Cardiac fibroblast (primary cell): ENCODE measurements around the gene SSR3.

Experiments used
- DNase-seq, 2 donors: peaks; one replicate each; pipeline versions ENCODE4 v3.0.0 to v3.0.0-alpha.2; 2010; ENCODE audit warnings: low read depth in 2 of 2
- H3K4me3 ChIP-seq, 2 donors: replicated peaks in 1 of 2; 1 replicate in 1 of 2; 2 replicates in 1 of 2; pipeline ENCODE4 v1.5.1; 2011; ENCODE audit warnings: low read depth in 2 of 2, low read length in 2 of 2, mild to moderate bottlenecking in 2 of 2, moderate library complexity in 1 of 2
- TF ChIP-seq, protein P1 (sequence below): IDR thresholded peaks from one replicate; pipeline ENCODE4 v1.5.1; 2011; ENCODE audit warnings: low read depth, mild to moderate bottlenecking, low read length, inconsistent platforms

SSR3 gene

DNA sequence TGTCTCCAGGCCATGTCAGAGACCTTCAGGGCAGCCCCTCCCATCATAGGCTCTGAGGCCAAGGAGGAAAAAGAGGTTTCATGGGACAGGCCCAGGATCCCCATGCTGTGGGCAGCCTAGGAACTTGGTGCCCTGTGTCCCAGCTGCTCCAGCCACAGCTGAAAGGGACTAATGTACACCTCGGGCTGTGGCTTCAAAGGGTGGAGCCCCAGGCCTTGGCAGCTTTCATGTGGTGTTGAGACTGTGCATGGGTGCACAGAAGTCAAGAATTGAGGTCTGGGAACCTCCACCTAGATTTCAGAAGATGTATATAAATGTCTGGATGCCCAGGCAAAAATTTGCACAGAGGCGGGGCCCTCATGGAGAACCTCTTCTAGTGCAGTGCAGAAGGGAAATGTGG lies 6.6 kb upstream of the SSR3 start:
- DNase-seq, result no peak

DNA sequence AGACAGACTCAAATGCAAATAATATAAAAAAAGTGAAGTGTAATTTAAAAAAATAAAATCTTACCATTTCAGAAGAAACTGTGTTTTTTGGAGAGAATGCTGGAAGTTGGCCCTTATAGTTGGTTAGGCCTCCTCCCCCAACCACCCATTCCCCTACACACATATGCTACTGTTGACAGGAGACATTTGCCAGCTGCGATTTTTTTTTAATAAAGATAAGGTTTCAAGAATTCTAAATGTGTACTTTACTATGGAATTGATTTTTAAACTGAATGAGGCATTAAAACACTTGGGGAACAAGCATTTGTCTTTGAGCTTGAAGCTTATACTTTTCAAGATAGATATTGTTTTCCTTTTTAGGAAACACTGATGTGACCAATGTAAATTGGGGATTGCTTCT lies 4.4 kb upstream of the SSR3 start:
- no peak overlapping the region for H3K4me3 ChIP-seq
- no peak for DNase-seq
- TF ChIP-seq, protein P1, sequence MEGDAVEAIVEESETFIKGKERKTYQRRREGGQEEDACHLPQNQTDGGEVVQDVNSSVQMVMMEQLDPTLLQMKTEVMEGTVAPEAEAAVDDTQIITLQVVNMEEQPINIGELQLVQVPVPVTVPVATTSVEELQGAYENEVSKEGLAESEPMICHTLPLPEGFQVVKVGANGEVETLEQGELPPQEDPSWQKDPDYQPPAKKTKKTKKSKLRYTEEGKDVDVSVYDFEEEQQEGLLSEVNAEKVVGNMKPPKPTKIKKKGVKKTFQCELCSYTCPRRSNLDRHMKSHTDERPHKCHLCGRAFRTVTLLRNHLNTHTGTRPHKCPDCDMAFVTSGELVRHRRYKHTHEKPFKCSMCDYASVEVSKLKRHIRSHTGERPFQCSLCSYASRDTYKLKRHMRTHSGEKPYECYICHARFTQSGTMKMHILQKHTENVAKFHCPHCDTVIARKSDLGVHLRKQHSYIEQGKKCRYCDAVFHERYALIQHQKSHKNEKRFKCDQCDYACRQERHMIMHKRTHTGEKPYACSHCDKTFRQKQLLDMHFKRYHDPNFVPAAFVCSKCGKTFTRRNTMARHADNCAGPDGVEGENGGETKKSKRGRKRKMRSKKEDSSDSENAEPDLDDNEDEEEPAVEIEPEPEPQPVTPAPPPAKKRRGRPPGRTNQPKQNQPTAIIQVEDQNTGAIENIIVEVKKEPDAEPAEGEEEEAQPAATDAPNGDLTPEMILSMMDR, result no peak

More for the DNA sequence above, 6.6 kb upstream of the SSR3 start:
- H3K4me3 ChIP-seq, result no peak overlapping the region
- TF ChIP-seq, protein P1, result no peak

DNA sequence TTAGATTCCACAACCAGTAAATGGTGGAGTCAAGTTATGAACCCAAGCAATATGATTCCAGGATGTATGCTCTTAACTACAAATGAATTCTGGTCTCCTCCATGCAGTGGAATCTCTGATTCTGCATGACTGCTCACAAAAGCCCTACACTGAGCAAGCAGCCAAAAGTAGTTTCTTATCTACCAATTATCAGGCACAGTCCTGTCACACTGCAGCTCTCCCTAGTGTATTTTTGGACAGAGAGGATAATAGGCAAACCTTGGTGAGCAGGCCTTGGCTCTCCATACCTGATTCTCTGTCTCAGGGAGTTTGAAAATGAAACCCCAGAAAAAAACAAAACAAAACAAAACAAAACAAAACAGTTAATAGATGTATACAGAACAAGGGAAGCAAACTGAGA lies 3.5 kb upstream of the SSR3 start:
- no peak for DNase-seq
- TF ChIP-seq, protein P1, result no peak
- no peak overlapping the region for H3K4me3 ChIP-seq

DNA sequence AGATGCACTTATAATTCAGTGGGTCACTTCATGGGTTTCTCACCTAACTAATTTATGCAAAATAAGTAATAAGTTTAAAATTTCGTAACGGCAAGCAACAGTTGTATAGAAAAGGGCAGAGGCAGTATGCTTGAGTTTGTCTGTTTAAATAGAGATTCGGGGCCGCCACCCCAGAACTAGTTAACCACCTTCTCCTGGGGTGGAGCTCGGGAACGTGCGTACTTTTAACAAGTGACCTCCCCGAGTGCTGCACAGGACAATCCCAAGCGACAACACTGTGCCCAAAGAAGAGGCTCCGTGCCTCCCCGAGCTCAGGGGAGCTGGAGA lies 439 bp downstream of the SSR3 start:
- no peak for DNase-seq
- peak overlapping the region; percentile 72 to 84 for H3K4me3 ChIP-seq
- TF ChIP-seq, protein P1, result no peak

DNA sequence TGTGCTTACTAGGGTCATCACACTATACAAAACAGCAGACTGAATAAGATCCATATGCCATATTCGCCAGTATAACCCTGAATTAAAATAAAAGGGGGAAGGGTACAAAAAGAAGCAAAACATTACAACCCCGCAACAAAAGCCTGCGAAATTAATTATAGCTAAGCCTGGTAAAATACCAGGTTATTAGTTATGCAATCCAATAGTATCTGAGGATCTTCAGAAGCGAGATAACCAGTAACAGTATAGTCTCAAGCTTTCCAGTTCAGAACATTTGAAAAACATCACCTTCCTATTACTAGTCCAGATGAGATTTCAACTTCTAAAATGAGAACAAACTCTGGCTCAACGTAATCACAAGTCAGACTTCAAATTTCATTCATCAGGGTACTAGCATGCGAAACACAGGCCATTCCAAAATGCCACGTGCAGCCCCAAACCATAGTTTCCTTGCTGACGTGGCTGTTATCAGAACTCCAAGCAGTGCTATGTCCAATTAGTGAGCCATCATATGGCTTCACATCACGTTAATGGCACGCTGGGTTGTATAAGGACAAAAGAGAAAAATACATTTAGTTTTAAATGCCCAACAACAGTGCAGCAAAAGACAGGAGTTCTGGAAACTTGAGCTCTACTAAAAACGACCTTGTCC lies 1.1 kb downstream of the SSR3 start:
- H3K4me3 ChIP-seq, result peak overlapping the region; percentile 72 to 84
- peak; percentile 75 to 79 for DNase-seq
- TF ChIP-seq, protein P1, result no peak

DNA sequence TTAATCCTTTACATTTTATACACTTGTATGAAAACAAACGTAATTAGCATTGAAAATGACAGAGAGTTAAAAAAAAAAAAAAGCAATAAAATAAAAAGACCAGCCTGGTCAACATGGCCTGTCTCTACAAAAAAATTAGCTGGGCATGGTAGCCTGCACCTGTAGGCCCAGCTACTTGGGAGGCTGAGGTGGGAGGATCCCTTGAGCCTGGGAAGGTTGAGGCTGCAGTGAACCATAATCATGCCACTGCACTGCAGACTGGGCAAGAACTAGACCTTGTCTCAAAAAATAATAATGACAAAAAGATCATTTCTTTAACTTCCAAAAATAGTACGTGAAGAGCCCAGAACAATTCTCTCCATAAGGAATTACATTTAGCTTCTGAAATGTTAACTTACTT lies 1.9 kb downstream of the SSR3 start:
- TF ChIP-seq, protein P1, result no peak
- no peak for DNase-seq

DNA sequence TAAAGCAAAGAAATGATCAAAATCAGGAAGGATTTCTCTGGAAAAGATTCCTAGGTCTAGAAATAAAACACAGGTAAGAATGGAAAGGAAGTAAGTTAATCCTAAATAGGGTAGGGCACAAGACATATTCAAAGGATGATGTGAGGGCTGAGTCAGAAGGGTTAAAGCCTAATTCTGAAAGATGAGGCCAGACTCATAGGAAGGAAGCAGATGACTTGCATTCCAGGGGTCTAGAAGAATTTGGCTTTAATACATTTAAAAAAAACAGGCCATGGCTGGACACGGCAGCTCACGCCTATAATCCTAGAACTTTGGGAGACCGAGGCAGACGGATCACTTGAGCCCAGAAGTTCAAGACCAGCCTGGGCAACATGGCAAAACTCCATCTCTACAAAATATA lies 3.2 kb downstream of the SSR3 start:
- peak; percentile 73 to 96 for DNase-seq
- H3K4me3 ChIP-seq, result peak overlapping the region in 1 of 2 donors; percentile 84

More for the DNA sequence above, 1.9 kb downstream of the SSR3 start:
- peak overlapping the region in 1 of 2 donors; percentile 84 for H3K4me3 ChIP-seq

More for the DNA sequence above, 3.2 kb downstream of the SSR3 start:
- TF ChIP-seq, protein P1, result no peak
